ENCODE results near the gene MVB12B. TPM values are rescaled to one million over a fixed set of nuclear protein-coding genes. Genes with fewer than 3 reads are reported as not detected.

The MVB12B gene
- total RNA-seq, 1 donor from 2014 or later: 12.8 TPM

DNA sequence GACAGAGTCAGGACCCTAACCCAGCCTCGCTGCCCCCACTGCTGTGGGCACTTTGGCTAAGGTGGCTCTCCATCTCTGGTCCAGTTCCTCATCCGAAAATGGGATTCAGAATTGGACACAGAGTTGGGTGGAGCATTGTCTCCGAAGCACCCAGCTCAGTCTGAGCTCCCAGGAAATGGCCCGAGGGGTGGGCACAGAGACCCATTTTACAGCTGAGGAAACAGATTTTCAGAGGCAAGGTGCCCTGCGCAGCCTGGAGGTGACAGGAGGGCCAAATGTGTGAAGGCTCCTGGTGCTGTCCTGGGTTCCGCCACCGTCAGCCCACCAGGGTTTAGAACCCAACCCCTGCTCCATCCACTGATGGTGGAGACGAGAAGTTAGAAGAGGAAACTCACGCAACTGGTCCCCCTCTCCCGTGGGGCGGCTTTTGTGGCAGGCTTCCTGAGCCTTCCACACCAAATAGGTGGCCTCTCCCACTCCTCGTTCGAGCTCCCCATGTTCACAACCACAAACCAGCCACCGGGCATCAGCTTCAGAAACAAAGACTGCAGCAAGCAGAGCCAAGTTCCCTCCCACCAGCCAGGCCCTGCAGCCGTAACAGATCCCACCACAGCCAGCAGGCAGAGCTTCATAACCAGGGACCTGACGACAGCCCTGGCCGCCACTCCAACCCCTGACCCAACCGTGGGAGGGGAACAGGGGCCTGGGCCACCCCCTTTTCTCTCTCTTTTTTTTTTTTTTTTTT lies 196.2 kb downstream of the MVB12B start:
- Mint-ChIP-seq H3K36me3 (ENCODE audit: low read depth, unreplicated experiment) (no peaks in the 10 kb centered on the region), H3K4me1 (ENCODE audit: low read depth, unreplicated experiment) (peaks cover under 1% of the 10 kb centered on the region), H3K9me3 (ENCODE audit: unreplicated experiment) (no peaks in the 10 kb centered on the region), H3K27me3 (ENCODE audit: low read depth, unreplicated experiment) (peaks cover 52% of the 10 kb centered on the region), H3K27ac (ENCODE audit: unreplicated experiment) (no peak overlapping the region), H3K4me3 (ENCODE audit: unreplicated experiment) (no peak overlapping the region)
- no peaks in the 10 kb centered on the region for H4K20me1 ChIP-seq (ENCODE audit: insufficient read depth, low read length)
- no peak overlapping the region for H3K9ac ChIP-seq (ENCODE audit: low read length)
- no peak overlapping the region for H3K27ac ChIP-seq (ENCODE audit: low read depth, low read length)
- no peaks in the 10 kb centered on the region for H3K4me1 ChIP-seq (ENCODE audit: insufficient read depth, low read length)
- TF ChIP-seq, protein P1, sequence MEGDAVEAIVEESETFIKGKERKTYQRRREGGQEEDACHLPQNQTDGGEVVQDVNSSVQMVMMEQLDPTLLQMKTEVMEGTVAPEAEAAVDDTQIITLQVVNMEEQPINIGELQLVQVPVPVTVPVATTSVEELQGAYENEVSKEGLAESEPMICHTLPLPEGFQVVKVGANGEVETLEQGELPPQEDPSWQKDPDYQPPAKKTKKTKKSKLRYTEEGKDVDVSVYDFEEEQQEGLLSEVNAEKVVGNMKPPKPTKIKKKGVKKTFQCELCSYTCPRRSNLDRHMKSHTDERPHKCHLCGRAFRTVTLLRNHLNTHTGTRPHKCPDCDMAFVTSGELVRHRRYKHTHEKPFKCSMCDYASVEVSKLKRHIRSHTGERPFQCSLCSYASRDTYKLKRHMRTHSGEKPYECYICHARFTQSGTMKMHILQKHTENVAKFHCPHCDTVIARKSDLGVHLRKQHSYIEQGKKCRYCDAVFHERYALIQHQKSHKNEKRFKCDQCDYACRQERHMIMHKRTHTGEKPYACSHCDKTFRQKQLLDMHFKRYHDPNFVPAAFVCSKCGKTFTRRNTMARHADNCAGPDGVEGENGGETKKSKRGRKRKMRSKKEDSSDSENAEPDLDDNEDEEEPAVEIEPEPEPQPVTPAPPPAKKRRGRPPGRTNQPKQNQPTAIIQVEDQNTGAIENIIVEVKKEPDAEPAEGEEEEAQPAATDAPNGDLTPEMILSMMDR (IDR thresholded peaks at IDR 0.05; ENCODE audit: insufficient read depth, low read depth, low read length): no peak
- peak; percentile 22 for TF ChIP-seq EZH2 (IDR thresholded peaks at IDR 0.05; ENCODE audit: insufficient read depth, low read length)
- no peak overlapping the region for H3K4me2 ChIP-seq (ENCODE audit: low read length)
- no peak for DNase-seq (ENCODE audit: low read depth)
- H3K9me3 ChIP-seq (ENCODE audit: insufficient read depth, low read depth, low read length): no peaks in the 10 kb centered on the region
- FAIRE-seq: no peak
- no peak overlapping the region for H2AFZ ChIP-seq (ENCODE audit: low read depth, low read length)
- H3K79me2 ChIP-seq (ENCODE audit: insufficient read depth, low read length): no peaks in the 10 kb centered on the region
- no peak overlapping the region for H3K4me3 ChIP-seq (ENCODE audit: insufficient read depth, low read depth, low read length)
- no peaks in the 10 kb centered on the region for H3K36me3 ChIP-seq (ENCODE audit: insufficient read depth, low read length)
- H3K27me3 ChIP-seq (ENCODE audit: insufficient read depth, low read length): peaks cover 48% of the 10 kb centered on the region

DNA sequence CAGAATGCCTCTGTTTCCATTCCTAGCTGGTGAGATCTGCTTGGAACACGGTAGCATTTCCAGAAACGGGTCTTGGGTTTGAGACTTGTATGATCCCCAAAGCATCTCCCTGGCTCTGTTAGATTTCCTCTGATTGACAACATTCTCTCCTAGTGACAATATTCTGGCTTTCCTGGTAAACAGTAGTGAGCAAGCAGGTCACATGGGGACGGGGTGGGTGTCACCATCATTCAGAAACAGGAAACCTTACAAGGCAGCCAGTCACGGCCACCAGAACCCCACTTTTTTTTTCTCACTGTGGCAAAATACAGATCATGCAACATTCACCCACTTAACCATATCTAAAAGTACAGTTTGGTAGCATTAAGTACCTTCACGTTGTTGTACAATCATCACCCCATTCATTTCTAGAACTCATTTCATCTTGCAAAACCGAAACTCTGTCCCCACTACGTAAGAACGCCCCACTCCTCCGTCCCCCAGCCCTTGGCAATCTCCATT lies 197.0 kb downstream of the MVB12B start:
- no peak overlapping the region for H3K27ac ChIP-seq (ENCODE audit: low read depth, low read length)
- H3K27me3 Mint-ChIP-seq (ENCODE audit: low read depth, unreplicated experiment): peaks cover 47% of the 10 kb centered on the region
- H3K9me3 ChIP-seq (ENCODE audit: insufficient read depth, low read depth, low read length): no peaks in the 10 kb centered on the region
- H3K79me2 ChIP-seq (ENCODE audit: insufficient read depth, low read length): no peaks in the 10 kb centered on the region
- no peak overlapping the region for H3K27ac Mint-ChIP-seq (ENCODE audit: unreplicated experiment)
- no peaks in the 10 kb centered on the region for H3K36me3 ChIP-seq (ENCODE audit: insufficient read depth, low read length)
- H3K9ac ChIP-seq (ENCODE audit: low read length): no peak overlapping the region
- no peaks in the 10 kb centered on the region for H3K4me1 ChIP-seq (ENCODE audit: insufficient read depth, low read length)
- no peak overlapping the region for H3K4me3 ChIP-seq (ENCODE audit: insufficient read depth, low read depth, low read length)
- H3K9me3 Mint-ChIP-seq (ENCODE audit: unreplicated experiment): no peaks in the 10 kb centered on the region
- FAIRE-seq (no peak), DNase-seq (ENCODE audit: low read depth) (no peak)
- peaks cover 40% of the 10 kb centered on the region for H3K27me3 ChIP-seq (ENCODE audit: insufficient read depth, low read length)
- peaks cover 6% of the 10 kb centered on the region for H3K4me1 Mint-ChIP-seq (ENCODE audit: low read depth, unreplicated experiment)
- no peak overlapping the region for H3K4me2 ChIP-seq (ENCODE audit: low read length)
- H4K20me1 ChIP-seq (ENCODE audit: insufficient read depth, low read length): no peaks in the 10 kb centered on the region
- no peaks in the 10 kb centered on the region for H3K36me3 Mint-ChIP-seq (ENCODE audit: low read depth, unreplicated experiment)
- TF ChIP-seq EZH2 (IDR thresholded peaks at IDR 0.05; ENCODE audit: insufficient read depth, low read length): no peak
- TF ChIP-seq, protein P1 (IDR thresholded peaks at IDR 0.05; ENCODE audit: insufficient read depth, low read depth, low read length): no peak
- H2AFZ ChIP-seq (ENCODE audit: low read depth, low read length): no peak overlapping the region
- H3K4me3 Mint-ChIP-seq (ENCODE audit: unreplicated experiment): no peak overlapping the region

Measured in astrocyte (in vitro differentiated cells and primary cell).